ENCODE measurements around the gene IL1RAPL2. TPM values are rescaled to one million over a fixed set of nuclear protein-coding genes. Genes with fewer than 3 reads are reported as not detected.

The IL1RAPL2 gene
- total RNA-seq, 4 donors from 2014 or later, result 0.16 TPM; not detected in 3

DNA sequence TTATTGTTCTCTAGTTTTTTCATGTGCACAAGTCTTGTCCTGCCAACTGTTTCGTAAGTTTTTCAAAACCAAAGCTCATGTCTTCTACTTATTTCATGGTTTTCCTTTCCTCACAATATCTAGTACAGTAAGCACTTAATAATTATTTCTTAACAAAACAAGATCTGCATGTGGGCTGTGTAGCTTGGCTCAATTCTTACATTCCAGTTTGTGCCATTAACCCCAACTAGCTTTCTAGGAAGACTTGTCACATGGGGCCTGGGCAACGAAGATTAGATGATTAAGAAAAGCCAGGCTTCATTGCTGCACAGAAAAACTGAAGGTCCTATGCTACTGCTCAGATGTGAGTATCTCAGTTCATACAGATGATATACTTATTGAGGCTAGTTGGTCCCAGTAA, 809.8 kb downstream of the IL1RAPL2 start:
- intact Hi-C loops (cut with DNase I; ENCODE audit: low total_unique reads), result no loop called here
- 29 to 31% methylated on average over 2 of the region's 2 CpGs for WGBS, 2 donors (ENCODE audit: low coverage in 1 of 2)
- H3K36me3 ChIP-seq, result no peaks in the 10 kb centered on the region
- H3K9me3 ChIP-seq, result no peaks in the 10 kb centered on the region
- no peak for DNase-seq
- in situ Hi-C loops (cut with MboI; ENCODE audit: low pct_ligation_motif_present in 1 of 4, low pct_unique_long_range_greater_than_20kb in 1 of 4, low sequenced_read_pairs in 3 of 4), result no loop called here
- no peak for TF ChIP-seq EP300 (IDR thresholded peaks at IDR 0.05; ENCODE audit: low read depth)
- H3K27me3 ChIP-seq, result no peaks in the 10 kb centered on the region
- no peak overlapping the region for H3K27ac ChIP-seq
- no peaks in the 10 kb centered on the region for H3K4me1 ChIP-seq
- no peak overlapping the region for H3K4me3 ChIP-seq

- in situ Hi-C loops (cut with MboI; ENCODE audit: low pct_ligation_motif_present in 1 of 4, low pct_unique_long_range_greater_than_20kb in 1 of 4, low sequenced_read_pairs in 3 of 4), result loop anchor here in 1 of 4 donors (25.0 kb wide), 1 partner anchor 113 kb away; no protein-coding TSS in a partner anchor
- intact Hi-C loops (cut with DNase I; ENCODE audit: low total_unique reads), result no loop called here
- no peaks in the 10 kb centered on the region for H3K27me3 ChIP-seq
- no peak for DNase-seq
- H3K9me3 ChIP-seq, result no peaks in the 10 kb centered on the region
- H3K4me1 ChIP-seq, result no peaks in the 10 kb centered on the region
- no peak overlapping the region for H3K27ac ChIP-seq
- no peak overlapping the region for H3K4me3 ChIP-seq
- TF ChIP-seq EP300 (IDR thresholded peaks at IDR 0.05; ENCODE audit: low read depth) (no peak), POLR2A (IDR thresholded peaks at IDR 0.05) (no peak), POLR2AphosphoS5 (IDR thresholded peaks at IDR 0.05) (no peak), CTCF (IDR thresholded peaks at IDR 0.05) (no peak)
- WGBS, 2 donors (ENCODE audit: low coverage in 1 of 2), result 78% methylated on average over 1 of the region's 1 CpG; no CpG with 5 or more reads in 1 of the 2 donors
- H3K36me3 ChIP-seq, result no peaks in the 10 kb centered on the region
Measured at GRCh38 chrX:105424729-105425128, 858.7 kb downstream of the IL1RAPL2 start.

GRCh38 chrX:105451401-105451800, 885.4 kb downstream of the IL1RAPL2 start:
- intact Hi-C loops (cut with DNase I; ENCODE audit: low total_unique reads), result no loop called here
- Histone ChIP-seq H3K4me1 (no peaks in the 10 kb centered on the region), H3K27me3 (no peaks in the 10 kb centered on the region), H3K27ac (no peak overlapping the region), H3K9me3 (no peaks in the 10 kb centered on the region), H3K4me3 (no peak overlapping the region), H3K36me3 (no peaks in the 10 kb centered on the region)
- DNase-seq, result no peak
- in situ Hi-C loops (cut with MboI; ENCODE audit: low pct_ligation_motif_present in 1 of 4, low pct_unique_long_range_greater_than_20kb in 1 of 4, low sequenced_read_pairs in 3 of 4), result no loop called here
- TF ChIP-seq EP300 (IDR thresholded peaks at IDR 0.05; ENCODE audit: low read depth), result no peak
- TF ChIP-seq POLR2A (IDR thresholded peaks at IDR 0.05), result no peak
- no peak for TF ChIP-seq POLR2AphosphoS5 (IDR thresholded peaks at IDR 0.05)
- no peak for TF ChIP-seq CTCF (IDR thresholded peaks at IDR 0.05)

DNA sequence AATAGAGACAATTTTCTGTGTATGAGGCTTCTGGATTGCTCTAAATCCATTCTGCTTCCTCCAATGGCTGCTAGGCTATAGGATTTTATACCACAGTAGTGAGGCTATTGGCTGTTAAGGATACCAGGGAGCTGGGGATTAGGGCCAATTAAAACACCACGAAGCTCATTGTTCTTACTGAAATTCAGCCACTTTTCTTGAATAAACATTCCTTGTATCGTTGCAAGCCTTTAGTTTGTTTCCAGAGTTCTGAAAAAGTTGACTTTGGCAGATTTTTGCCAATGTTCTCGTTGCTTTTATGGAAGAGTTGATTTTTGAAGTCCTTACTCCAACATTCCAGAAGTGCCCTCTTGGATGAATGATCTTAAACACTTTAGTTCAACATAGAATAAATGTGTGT, 892.8 kb downstream of the IL1RAPL2 start:
- Histone ChIP-seq H3K36me3 (no peaks in the 10 kb centered on the region), H3K27me3 (no peaks in the 10 kb centered on the region), H3K27ac (no peak overlapping the region), H3K4me1 (no peaks in the 10 kb centered on the region), H3K9me3 (no peaks in the 10 kb centered on the region), H3K4me3 (no peak overlapping the region)
- 37% methylated on average over 3 of the region's 3 CpGs; no CpG with 5 or more reads in 1 of the 2 donors for WGBS, 2 donors (ENCODE audit: low coverage in 1 of 2)
- intact Hi-C loops (cut with DNase I; ENCODE audit: low total_unique reads) (no loop called here), in situ Hi-C loops (cut with MboI; ENCODE audit: low pct_ligation_motif_present in 1 of 4, low pct_unique_long_range_greater_than_20kb in 1 of 4, low sequenced_read_pairs in 3 of 4) (no loop called here)
- no peak for TF ChIP-seq POLR2AphosphoS5 (IDR thresholded peaks at IDR 0.05)
- TF ChIP-seq EP300 (IDR thresholded peaks at IDR 0.05; ENCODE audit: low read depth), result no peak
- TF ChIP-seq POLR2A (IDR thresholded peaks at IDR 0.05), result no peak
- TF ChIP-seq CTCF (IDR thresholded peaks at IDR 0.05), result no peak
- no peak for DNase-seq

DNA sequence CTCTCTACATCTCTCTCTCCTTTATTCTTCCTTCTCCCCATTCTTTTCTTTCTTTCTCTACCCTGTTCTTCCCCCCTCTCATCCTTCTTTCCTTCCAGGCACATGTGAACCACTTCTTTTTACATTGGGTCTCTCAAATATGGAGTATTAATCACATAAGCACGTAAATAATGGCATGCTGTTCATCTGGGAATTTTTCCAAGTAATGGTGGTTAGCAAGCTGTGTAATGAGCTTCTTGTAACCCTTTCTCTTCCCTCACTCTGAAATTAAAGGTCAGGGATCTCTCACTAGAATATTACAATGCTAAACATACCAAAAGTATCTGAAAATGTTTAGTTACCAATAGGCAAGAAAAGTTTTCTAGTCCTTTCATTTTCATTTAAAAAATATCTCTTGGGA, 894.4 kb downstream of the IL1RAPL2 start:
- TF ChIP-seq CTCF (IDR thresholded peaks at IDR 0.05), result no peak
- no peak for TF ChIP-seq POLR2A (IDR thresholded peaks at IDR 0.05)
- TF ChIP-seq EP300 (IDR thresholded peaks at IDR 0.05; ENCODE audit: low read depth), result no peak
- TF ChIP-seq POLR2AphosphoS5 (IDR thresholded peaks at IDR 0.05), result no peak
- WGBS, 2 donors (ENCODE audit: low coverage in 1 of 2), result 24% methylated on average over 1 of the region's 1 CpG; no CpG with 5 or more reads in 1 of the 2 donors

More for the DNA sequence above, 894.4 kb downstream of the IL1RAPL2 start:
- DNase-seq, result no peak
- in situ Hi-C loops (cut with MboI; ENCODE audit: low pct_ligation_motif_present in 1 of 4, low pct_unique_long_range_greater_than_20kb in 1 of 4, low sequenced_read_pairs in 3 of 4), result no loop called here
- no peak overlapping the region for H3K27ac ChIP-seq
- H3K9me3 ChIP-seq, result no peaks in the 10 kb centered on the region
- H3K4me1 ChIP-seq, result no peaks in the 10 kb centered on the region
- H3K36me3 ChIP-seq, result no peaks in the 10 kb centered on the region
- no peak overlapping the region for H3K4me3 ChIP-seq
- intact Hi-C loops (cut with DNase I; ENCODE audit: low total_unique reads), result no loop called here
- no peaks in the 10 kb centered on the region for H3K27me3 ChIP-seq

Data from transverse colon (tissue), 4 donors.